HG02884 (cell line): Measurements from ENCODE around the gene SLC35E3.
A peak's percentile ranks its signal among the peaks of the same experiment; 100 is the strongest.

Experiments used
- ATAC-seq: cut with Tn5 transposase; IDR thresholded peaks from one replicate; pipeline ENCODE4 v1.9.1; 2021; ENCODE audit warnings: mild to moderate bottlenecking, moderate library complexity; ENCODE audit not compliant: unreplicated experiment

Gene SLC35E3

DNA sequence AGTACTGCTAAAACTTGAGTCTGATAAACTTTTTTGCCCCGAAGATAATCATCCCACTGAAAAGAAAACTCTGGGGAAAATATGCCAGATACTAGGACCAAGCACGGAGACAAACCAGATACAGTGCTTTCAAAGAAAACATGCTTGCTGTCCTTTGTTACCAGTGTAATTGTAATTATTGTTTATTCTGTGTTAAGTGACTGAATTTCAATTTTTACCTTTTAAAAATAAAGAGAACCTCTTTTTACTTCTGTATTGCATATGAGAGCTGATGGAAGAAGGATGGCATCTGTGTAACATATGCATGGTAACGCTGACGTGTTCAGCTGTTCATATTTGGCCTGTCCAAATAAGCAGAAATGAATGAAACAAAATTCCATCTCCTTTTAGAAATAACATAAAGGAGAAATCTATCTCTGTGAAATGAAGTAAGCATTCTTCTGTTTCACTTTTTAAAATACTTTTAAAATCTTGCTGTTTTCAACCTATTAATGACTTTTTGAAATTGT, 22.5 kb downstream of the SLC35E3 start:
- ATAC-seq, result no peak

DNA sequence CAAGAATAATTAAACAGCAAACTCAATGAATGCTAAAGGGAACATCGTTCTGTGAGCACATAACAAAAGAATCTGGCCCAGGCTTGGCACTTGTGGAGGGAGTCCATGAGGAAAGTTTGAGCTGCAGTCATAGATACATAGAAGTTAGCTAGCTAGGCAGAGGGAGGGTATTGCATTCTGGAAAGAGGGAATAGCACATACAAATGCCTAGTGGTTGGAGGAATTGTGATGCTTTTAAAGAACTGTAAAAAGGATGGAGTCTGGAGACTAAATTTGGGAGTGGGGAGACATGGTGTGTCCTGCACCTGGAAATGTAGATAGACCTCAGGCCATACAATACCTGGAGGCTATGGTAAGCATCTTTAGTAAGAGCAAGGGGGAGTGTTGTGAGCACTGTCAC, 24.0 kb downstream of the SLC35E3 start:
- ATAC-seq, result no peak

GRCh38 chr12:68771223-68771925, 25.4 kb downstream of the SLC35E3 start:
- ATAC-seq, result no peak

DNA sequence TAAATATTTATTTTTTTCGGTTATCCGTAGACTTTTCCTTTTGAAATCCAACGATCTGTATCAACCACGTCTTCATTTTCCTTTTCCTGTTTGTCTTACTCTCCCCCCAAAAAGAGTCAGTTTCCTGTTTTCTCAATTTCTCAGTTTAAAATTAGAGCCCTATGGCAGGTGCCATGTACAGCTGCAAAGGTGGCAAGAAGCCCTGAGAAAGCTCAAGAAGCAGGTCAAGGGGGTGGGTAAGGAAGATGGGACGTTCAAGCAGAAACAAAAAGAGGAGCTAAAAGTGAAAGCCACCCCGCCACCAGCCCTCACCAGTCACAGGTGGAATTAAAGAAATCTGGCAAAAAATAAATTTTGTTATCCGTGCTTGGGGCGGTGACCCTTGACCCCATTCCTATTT, 26.7 kb downstream of the SLC35E3 start:
- ATAC-seq, result no peak

DNA sequence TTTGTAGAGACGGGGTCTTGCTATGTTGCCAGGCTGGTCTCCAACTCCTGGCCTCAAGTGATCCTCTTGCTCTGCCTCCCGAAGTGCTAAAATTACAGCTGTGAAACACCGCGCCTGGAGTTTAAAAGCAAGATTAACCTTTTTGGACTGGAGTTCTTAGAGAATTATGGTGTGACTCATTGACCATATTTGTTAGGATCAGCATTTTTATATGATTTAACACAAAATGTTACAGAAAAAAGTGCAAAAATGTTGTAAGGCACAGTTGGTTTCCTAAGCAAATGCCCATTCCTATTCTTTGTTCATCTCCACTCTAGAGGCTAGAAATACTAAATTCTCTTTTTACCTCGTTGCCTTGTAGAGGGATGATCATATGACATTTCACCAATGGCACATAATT, 27.6 kb downstream of the SLC35E3 start:
- no peak for ATAC-seq

- no peak for ATAC-seq
Measured at GRCh38 chr12:68775121-68775630, 29.2 kb downstream of the SLC35E3 start.

- no peak for ATAC-seq
Measured at GRCh38 chr12:68776976-68777610, 31.1 kb downstream of the SLC35E3 start.

DNA sequence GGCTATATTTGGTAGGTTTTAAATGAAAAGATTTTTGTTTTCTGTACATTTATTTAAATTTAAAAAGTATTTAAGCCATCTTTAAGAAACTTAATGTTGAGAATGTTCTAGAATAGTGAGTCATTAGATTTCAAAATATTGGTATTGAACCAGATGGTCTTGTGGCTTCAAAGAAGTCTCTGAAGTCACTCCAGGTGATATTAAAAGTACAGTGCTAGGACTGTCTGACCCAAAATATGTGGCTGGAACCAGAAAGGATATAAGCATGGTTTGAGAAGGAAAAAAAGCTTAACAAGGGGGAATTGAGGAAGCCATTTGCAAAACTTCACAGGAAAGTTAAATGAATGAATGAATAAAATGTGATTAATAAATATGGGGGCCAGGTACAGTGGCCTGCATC, 33.3 kb downstream of the SLC35E3 start:
- ATAC-seq, result no peak

DNA sequence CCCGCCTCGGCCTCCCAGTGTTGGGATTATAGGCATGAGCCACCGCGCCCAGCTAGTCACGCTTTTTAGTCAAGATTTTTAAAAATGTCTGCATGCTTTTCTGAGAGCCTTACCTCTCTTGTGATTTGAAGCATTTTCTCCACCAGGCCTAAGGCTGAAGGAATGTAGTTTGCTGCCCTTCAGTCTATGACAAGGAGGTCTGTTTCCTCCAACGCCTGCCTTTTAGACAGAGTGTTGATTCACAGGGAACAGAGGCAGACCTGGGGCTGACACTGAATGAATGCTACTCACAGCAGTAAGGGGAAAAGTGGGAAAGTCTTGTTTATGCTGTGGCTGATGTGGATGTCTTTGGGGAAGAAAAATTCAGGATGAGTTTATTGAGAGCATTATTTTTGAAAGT, 34.8 kb downstream of the SLC35E3 start:
- ATAC-seq, result no peak

GRCh38 chr12:68781728-68782127, 35.8 kb downstream of the SLC35E3 start:
- no peak for ATAC-seq

DNA sequence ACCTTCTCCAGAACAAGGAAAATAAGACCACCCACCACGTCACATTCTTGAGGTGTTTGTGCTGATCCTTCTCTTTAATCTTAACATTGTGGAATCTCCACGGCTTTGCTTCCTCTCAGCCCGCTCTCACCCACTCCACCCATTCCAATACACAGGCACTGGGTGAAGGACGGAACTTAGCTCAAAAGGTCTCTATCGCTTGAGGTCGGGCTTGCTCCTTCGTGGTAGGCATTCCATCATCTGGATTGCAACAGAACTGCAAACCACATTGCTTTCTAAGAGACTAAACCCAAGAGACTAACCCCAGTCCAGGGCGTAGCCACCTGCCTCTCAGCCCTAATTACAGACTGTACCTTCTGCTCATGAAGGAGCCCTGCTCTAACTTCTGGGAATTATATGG, 38.0 kb downstream of the SLC35E3 start:
- ATAC-seq, result no peak

DNA sequence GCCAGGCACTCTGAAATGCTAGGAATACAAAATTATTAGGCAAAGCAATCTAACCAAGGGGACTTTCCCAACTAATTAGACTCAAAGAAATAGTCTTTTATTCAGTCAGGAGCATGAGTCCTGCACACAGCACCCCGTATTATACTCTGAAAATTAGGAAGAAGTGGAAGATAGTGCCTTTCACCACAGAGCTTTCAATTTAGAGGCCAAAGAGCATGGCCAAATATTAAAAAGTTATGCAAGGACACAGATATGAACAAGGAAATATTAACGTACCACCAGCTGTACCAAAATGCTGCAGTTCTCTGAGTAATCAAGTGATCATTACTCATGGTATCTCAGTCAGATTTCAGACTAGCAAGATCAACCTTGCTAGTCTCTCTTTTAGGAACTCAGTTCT, 39.4 kb downstream of the SLC35E3 start:
- no peak for ATAC-seq

DNA sequence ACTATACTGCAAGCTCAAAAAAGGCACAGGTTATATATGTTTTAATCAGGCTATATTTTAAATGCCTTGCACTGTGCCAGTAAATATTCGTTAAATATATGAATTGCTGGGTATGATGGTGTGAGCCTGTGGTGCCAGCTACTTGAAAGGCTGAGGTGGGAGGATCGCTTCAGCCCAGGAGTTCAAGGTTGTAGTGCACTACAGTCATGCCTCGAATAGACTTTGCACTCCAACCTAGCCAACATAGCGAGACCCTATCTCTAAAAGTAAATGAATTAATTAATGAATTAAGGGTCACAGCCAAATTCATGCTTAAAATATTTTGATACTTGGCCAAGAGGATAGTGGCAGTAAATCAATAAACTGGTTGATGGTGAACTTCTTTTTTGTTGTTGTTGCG, 39.8 kb downstream of the SLC35E3 start:
- ATAC-seq, result no peak

DNA sequence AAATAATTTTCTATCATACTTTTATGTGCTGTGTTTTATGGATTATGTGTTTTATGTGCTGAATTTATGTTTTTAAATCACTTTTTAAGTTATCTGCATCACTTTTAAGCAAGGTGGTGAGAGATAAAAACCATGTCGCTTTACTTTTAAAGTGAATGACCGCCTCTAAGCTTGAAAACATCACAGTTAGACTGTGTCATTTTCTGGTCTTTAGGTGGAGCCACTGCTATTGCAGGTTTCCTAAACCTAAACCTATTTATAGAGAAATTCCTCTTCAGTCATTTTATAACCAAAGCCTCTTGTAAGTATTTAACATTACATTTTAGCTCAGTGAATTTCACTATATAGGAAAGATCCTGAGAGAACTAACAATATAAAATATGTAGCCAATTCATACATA, 41.0 kb downstream of the SLC35E3 start:
- no peak for ATAC-seq

- no peak for ATAC-seq
Measured at GRCh38 chr12:68788554-68789143, 42.7 kb downstream of the SLC35E3 start.

DNA sequence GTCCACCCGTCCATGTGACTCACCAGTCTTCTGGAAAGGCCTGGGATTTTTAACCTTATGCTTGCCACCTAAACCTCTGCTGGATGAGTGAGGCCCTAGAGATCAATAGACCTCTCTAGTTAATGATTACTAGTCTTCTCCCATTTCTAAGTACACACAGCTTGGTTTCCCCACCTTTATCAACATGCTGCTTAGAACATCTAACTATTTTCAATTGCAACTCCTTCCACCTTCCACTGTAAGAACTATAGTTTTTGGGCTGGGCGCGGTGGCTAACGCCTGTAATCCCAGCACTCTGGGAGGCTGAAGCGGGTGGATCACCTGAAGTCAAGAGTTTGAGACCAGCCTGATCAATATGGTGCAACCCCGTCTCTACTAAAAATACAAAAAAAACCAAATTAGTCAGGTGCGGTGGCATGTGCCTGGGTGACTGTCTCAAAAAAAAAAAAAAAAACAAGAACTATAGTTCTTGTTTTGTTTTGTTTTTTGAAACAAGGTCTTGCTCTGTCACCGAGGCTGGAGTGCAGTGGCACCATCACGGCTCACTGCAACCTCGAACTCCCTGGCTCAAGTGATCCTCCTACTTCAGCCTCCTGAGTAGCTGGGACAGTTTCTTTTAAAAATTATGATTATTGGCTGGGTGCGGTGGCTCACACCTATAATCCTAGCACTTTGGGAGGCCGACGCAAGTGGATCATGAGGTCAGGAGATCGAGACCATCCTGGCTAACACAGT, 43.3 kb downstream of the SLC35E3 start:
- no peak for ATAC-seq

DNA sequence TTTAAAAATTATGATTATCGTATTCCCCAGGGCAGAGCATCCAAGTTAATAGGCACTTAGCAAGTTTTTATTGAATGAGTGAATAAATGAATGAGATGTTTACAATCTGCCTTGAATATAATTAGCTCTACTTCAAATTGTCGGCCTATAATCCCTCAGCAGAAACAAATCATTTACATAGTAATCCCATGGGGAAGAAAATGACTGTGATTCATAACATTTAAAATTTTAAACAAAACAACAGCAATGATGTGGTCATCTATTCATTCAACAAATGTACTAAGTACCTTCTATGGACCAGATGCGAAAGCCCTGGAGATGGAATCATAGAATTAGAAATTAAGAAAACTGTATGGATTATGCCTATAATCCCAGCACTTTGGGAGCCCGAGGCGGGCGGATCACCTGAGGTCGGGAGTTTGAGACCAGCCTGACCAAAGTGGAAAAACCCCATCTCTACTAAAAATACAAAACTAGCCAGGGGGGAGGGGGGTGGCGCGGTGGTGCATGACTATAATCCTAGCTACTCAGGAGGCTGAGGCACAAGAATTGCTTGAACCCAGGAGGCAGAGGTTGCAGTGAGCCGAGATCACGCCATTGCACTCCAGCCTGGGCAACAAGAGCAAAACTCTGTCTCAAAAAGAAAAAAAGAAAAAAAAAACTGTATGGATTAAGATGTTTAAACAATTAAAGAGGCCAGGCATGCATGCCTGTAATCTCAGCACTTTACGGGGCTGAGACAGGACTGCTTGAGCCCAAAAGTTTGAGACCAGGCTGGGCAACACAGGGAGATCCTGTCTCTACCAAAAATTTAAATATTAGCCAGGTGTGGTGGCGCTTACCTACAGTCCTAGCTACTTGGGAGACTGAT, 44.3 kb downstream of the SLC35E3 start:
- no peak for ATAC-seq

DNA sequence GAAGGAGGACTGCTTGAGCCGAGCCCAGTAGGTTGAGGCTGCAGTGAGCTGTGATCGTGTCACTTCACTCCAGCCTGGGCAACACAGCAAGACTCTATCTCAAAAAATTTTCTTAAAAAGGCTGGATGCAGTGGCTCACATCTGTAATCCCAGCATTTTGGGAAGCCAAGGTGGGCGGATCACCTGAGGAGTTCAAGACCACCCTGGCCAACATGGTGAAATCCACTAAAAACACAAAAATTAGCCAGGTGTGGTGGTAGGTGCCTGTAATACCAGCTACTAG, 44.9 kb downstream of the SLC35E3 start:
- ATAC-seq, result no peak

GRCh38 chr12:68791897-68792481, 46.0 kb downstream of the SLC35E3 start:
- ATAC-seq, result no peak

DNA sequence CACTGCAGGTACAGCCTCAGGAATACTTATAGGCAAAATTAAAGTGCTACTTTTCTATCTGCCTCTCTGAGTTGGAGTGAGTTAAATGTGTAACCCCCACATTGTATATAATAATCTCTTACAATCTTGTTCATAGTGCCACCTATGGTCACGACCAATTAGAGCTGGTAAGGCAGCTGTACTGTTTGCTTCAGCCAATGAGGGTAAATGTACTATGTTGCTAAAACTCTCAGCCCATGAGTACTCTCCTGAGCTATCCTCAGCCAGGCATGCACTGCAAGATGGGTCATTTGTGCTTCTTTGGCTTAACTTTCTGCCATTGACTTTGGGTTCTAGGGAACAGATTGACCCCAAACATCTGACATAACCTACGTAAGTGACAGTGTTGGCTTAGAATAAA, 47.0 kb downstream of the SLC35E3 start:
- ATAC-seq, result peak; percentile 83
